HepG2 (cell line): ENCODE results near the gene USP2. TPM values are rescaled to one million over a fixed set of nuclear protein-coding genes. Genes with fewer than 3 reads are reported as not detected.
A peak's percentile ranks its signal among the peaks of the same experiment; 100 is the strongest.

Experiments used
- ATAC-seq: fragments of 200-7000 bp; cut with Tn5 transposase; 3 replicates; pipeline ENCODE4 v1.9.1; 2020; ENCODE audit warnings: mild to moderate bottlenecking, moderate library complexity
- BruUV-seq: library from RNA; stranded (reverse); fragments of 400-500 nt; replicated peaks from 2 replicates; lab custom pipeline; 2021; lab: Mats Ljungman, UMichigan
- CTCF ChIA-PET: fragments of 300-600 bp; formaldehyde crosslinking; extraction: SDS; loops from one replicate; lab custom pipeline; 2021; ENCODE audit warnings: low total read pairs, inconsistent platforms, low intra/inter-chr PET ratio; lab: Yijun Ruan, JAX
- POLR2A ChIA-PET: fragments of 350-600 bp; sonication (Branson Sonifier 250); formaldehyde crosslinking; loops from one replicate; lab custom pipeline; 2020; ENCODE audit warnings: antibody characterized with exemption, inconsistent platforms; lab: Yijun Ruan, JAX
- DNase-seq: peaks from one replicate; pipeline ENCODE4 v3.0.0-alpha.2; 2015; ENCODE audit warnings: low spot score
- FAIRE-seq: peaks from 3 replicates; lab custom pipeline; 2011; peaks lifted over from hg19 to GRCh38; lab: Jason Lieb, UNC
- H2AFZ ChIP-seq: one replicate; pipeline ENCODE4 v1.6.1; 2011; ENCODE audit warnings: low read length, inconsistent platforms
- H3K27ac ChIP-seq: fragments of 300-600 bp; 3 replicates; pipeline ENCODE4 v1.8.0; 2011; ENCODE audit warnings: mixed run types, mild to moderate bottlenecking, mixed read lengths, low read length, inconsistent platforms; ENCODE audit not compliant: insufficient read depth; ENCODE audit errors: extremely low read length
- H3K27me3 ChIP-seq, 2 experiments: fragments of 200-600 bp in 1 of 2; 2 replicates in 1 of 2; 3 replicates in 1 of 2; pipeline versions ENCODE4 v1.6.0 to v1.8.0; 2011; ENCODE audit warnings: low read length in 2 of 2, mild to moderate bottlenecking in 2 of 2, moderate library complexity in 2 of 2, inconsistent platforms in 1 of 2; ENCODE audit not compliant: insufficient read depth in 2 of 2, control insufficient read depth in 1 of 2
- H3K36me3 ChIP-seq, 2 experiments: fragments of 200-600 bp in 1 of 2; replicated peaks in 1 of 2; 2 replicates in 1 of 2; 3 replicates in 1 of 2; pipeline versions ENCODE4 v1.5.1 to v1.8.0; 2011; ENCODE audit warnings: low read length in 2 of 2, inconsistent platforms in 1 of 2; ENCODE audit not compliant: insufficient read depth in 2 of 2, control insufficient read depth in 1 of 2
- H3K4me1 ChIP-seq: 2 replicates; pipeline ENCODE4 v1.5.1; 2012; ENCODE audit warnings: low read length, inconsistent platforms; ENCODE audit not compliant: insufficient read depth
- H3K4me2 ChIP-seq: 2 replicates; pipeline ENCODE4 v1.6.0; 2011; ENCODE audit warnings: low read depth, low read length, inconsistent platforms
- H3K4me3 ChIP-seq, 3 experiments: fragments of 200-600 bp in 1 of 3; sonication (generic), shearing (Covaris generic) in 1 of 3; replicated peaks in 1 of 3; 2 replicates each; pipeline ENCODE4 v1.5.1; 2011 to 2016; ENCODE audit warnings: low read length in 3 of 3, inconsistent platforms in 2 of 3, low read depth in 2 of 3, mild to moderate bottlenecking in 2 of 3, control low read depth in 1 of 3, mixed read lengths in 1 of 3; ENCODE audit not compliant: insufficient read depth in 1 of 3
- H3K79me2 ChIP-seq: one replicate; pipeline ENCODE4 v1.6.1; 2011; ENCODE audit warnings: low read length, inconsistent platforms; ENCODE audit not compliant: insufficient read depth
- H3K9ac ChIP-seq: 2 replicates; pipeline ENCODE4 v1.6.0; 2011; ENCODE audit warnings: mild to moderate bottlenecking, low read depth, low read length, inconsistent platforms; ENCODE audit not compliant: insufficient read depth
- H3K9me3 ChIP-seq: 2 replicates; pipeline ENCODE4 v1.5.1; 2012; ENCODE audit warnings: mild to moderate bottlenecking, low read length
- H4K20me1 ChIP-seq: 2 replicates; pipeline ENCODE4 v1.6.0; 2011; ENCODE audit warnings: inconsistent platforms, mild to moderate bottlenecking, low read length, moderate library complexity; ENCODE audit not compliant: insufficient read depth
- ATF6 ChIP-seq: sonication (generic); formaldehyde crosslinking; conservative IDR thresholded peaks from 2 replicates; pipeline ENCODE4 v1.4.0; 2020; ENCODE audit warnings: missing genetic modification reagents
- BCL6 ChIP-seq: IDR thresholded peaks from 2 replicates; pipeline ENCODE4 v1.6.1; 2016; ENCODE audit warnings: missing genetic modification reagents, missing compliant biosample characterization
- HDAC6 ChIP-seq: fragments of 200-600 bp; sonication (generic); IDR thresholded peaks from 2 replicates; pipeline ENCODE4 v1.7.0; 2017; ENCODE audit warnings: mild to moderate bottlenecking, antibody characterized with exemption, low read length, low read depth
- MTERF4 ChIP-seq: sonication (generic); formaldehyde crosslinking; IDR thresholded peaks from 2 replicates; pipeline ENCODE4 v1.8.0; 2023; ENCODE audit warnings: mild to moderate bottlenecking, missing genetic modification reagents
- MZF1 ChIP-seq: sonication (generic); formaldehyde crosslinking; IDR thresholded peaks from 2 replicates; pipeline ENCODE4 v1.8.1; 2023; ENCODE audit warnings: mild to moderate bottlenecking, missing genetic modification reagents, borderline replicate concordance
- PRDM15 ChIP-seq: sonication (generic); formaldehyde crosslinking; IDR thresholded peaks from 2 replicates; pipeline ENCODE4 v1.4.0; 2020; ENCODE audit warnings: missing genetic modification reagents
- ZNF160 ChIP-seq: sonication (generic); formaldehyde crosslinking; IDR thresholded peaks from 2 replicates; pipeline ENCODE4 v1.8.0; 2022; ENCODE audit warnings: mild to moderate bottlenecking, inconsistent platforms, missing genetic modification reagents
- ZNF570 ChIP-seq: sonication (generic); formaldehyde crosslinking; IDR thresholded peaks from 2 replicates; pipeline ENCODE4 v1.4.0; 2020; ENCODE audit warnings: mild to moderate bottlenecking, missing genetic modification reagents, borderline replicate concordance
- ZNF7 ChIP-seq: IDR thresholded peaks from 2 replicates; pipeline ENCODE4 v1.6.1; 2016; ENCODE audit warnings: missing biosample characterization, missing genetic modification reagents
- ZNF713 ChIP-seq: sonication (generic); formaldehyde crosslinking; IDR thresholded peaks from 2 replicates; pipeline ENCODE4 v1.4.0; 2020; ENCODE audit warnings: mild to moderate bottlenecking, missing genetic modification reagents
- WGBS: methylation state at CpG from one replicate; pipeline ENCODE4 v1.1.6; 2017; ENCODE audit warnings: low lambda C conversion rate; 5-methylcytosine and 5-hydroxymethylcytosine counted together
- in situ Hi-C: cut with HindIII; loops from 2 replicates; pipeline ENCODE4 v1.10.0; 2017; ENCODE audit warnings: low pct_unique_long_range_greater_than_20kb; ENCODE audit not compliant: extremely low pct_ligation_motif_present
- intact Hi-C: fragments of 100-400 bp; cut with micrococcal nuclease; formaldehyde crosslinking; loops from one replicate; pipeline ENCODE4 v1.10.0; 2022; ENCODE audit not compliant: unreplicated experiment
- polyA plus RNA-seq, 8 experiments: library from polyadenylated mRNA; depleted of rRNA in 3 of 8; stranded (reverse) in 7 of 8; unstranded in 1 of 8; fragments of >200 nt; fragmentation: Illumina TruSeq in 4 of 8; extraction: Trizol in 4 of 8; gene quantifications; 2 replicates each; pipeline versions ENCODE4 v1.2.1 to v1.2.3, GENCODE V29; 2011 to 2016; ENCODE audit warnings: low read depth in 4 of 8, missing spikeins in 1 of 8, mixed read lengths in 1 of 8; ENCODE audit not compliant: insufficient read depth in 1 of 8
- total RNA-seq, 5 experiments: library from RNA; depleted of rRNA; stranded (reverse); fragments of >200 nt; fragmentation: Illumina TruSeq; extraction: Trizol; gene quantifications; 2 replicates each; pipeline ENCODE4 v1.2.3, GENCODE V29; 2016; ENCODE audit warnings: low read depth in 1 of 5

USP2 gene
- total and polyA plus RNA-seq, 2 of the 13 experiments (the other 11 are each of a cell fraction or from before 2014, with no cell fraction given): 2.5 to 6.0 TPM

GRCh38 chr11:119362741-119363080 is 18.8 kb downstream of the USP2 start (continued):
- no peak for TF ChIP-seq ZNF570 (CRISPR knock-in tag)
- no peak for TF ChIP-seq ATF6 (CRISPR knock-in tag)
- no peak for TF ChIP-seq ZNF713
- TF ChIP-seq ZNF7: no peak
- TF ChIP-seq BCL6: no peak
- TF ChIP-seq PRDM15: no peak

- no TSS peak for BruUV-seq
- peaks cover 69% of the 10 kb centered on the region for H3K4me1 ChIP-seq
- no peaks in the 10 kb centered on the region for H3K9me3 ChIP-seq
- H2AFZ ChIP-seq: no peak overlapping the region
- no peak for ATAC-seq
- H3K36me3 ChIP-seq: peaks cover 5 to 24% of the 10 kb centered on the region in 2 experiments; a peak in 4 of 5 replicates
- no peaks in the 10 kb centered on the region; the same call in 1 of the 2 replicates for H4K20me1 ChIP-seq
- H3K4me3 ChIP-seq: no peak overlapping the region
- H3K27me3 ChIP-seq: no peaks in the 10 kb centered on the region
- no peak overlapping the region for H3K9ac ChIP-seq
- in situ Hi-C loops: no loop called here
- ChIA-PET CTCF (no interaction called here), POLR2A (interaction anchor here (1.1 to 2.3 kb wide), 7 partner anchors 8 to 24 kb away, joined by 3 to 12 read pairs (median 5); partner anchors contain the start of gene USP2)
- peak overlapping the region; percentile 44 for H3K27ac ChIP-seq
- no peak overlapping the region for H3K4me2 ChIP-seq
- FAIRE-seq: no peak
- 91% methylated on average over 10 of the region's 11 CpGs for WGBS
- peaks cover 7% of the 10 kb centered on the region for H3K79me2 ChIP-seq
- TF ChIP-seq MZF1 (CRISPR knock-in tag) (no peak), MTERF4 (CRISPR knock-in tag) (no peak), ZNF160 (no peak), HDAC6 (no peak)
- TF ChIP-seq, all 625 proteins: peak for 0
- intact Hi-C loops: no loop called here
- no peak for DNase-seq
These were observed 19.4 kb downstream of the USP2 start for GRCh38 chr11:119361941-119362725.
